Neural cell (in vitro differentiated cells): ENCODE data around the gene DLG4. TPM values are rescaled to one million over a fixed set of nuclear protein-coding genes. Genes with fewer than 3 reads are reported as not detected.

Source experiments
- H2AFZ ChIP-seq: fragments of 200-600, 300-800 bp; sonication (generic), shearing (Covaris generic); 2 replicates; pipeline ENCODE4 v1.6.0; 2014; ENCODE audit warnings: low read depth, mild to moderate bottlenecking, antibody characterized with exemption, low read length, moderate library complexity
- H3F3A ChIP-seq: fragments of 200-600 bp; shearing (Covaris generic); 2 replicates; pipeline ENCODE4 v1.6.1; 2016; ENCODE audit warnings: mild to moderate bottlenecking, moderate library complexity, mixed read lengths, antibody characterized with exemption, low read length; ENCODE audit not compliant: insufficient read depth, poor library complexity, severe bottlenecking
- H3K27ac ChIP-seq: fragments of 200-600, 300-800 bp; sonication (generic), shearing (Covaris generic); 2 replicates; pipeline ENCODE4 v1.5.1; 2014; ENCODE audit warnings: mild to moderate bottlenecking, low read length, moderate library complexity
- H3K27me3 ChIP-seq: fragments of 300-800, 200-600 bp; sonication (generic), shearing (Covaris generic); 2 replicates; pipeline ENCODE4 v1.6.0; 2014; ENCODE audit warnings: mild to moderate bottlenecking, low read depth, low read length, moderate library complexity; ENCODE audit not compliant: insufficient read depth
- H3K36me3 ChIP-seq: fragments of 300-800, 200-600 bp; sonication (generic), shearing (Covaris generic); 2 replicates; pipeline ENCODE4 v1.5.1; 2014; ENCODE audit warnings: mild to moderate bottlenecking, antibody characterized with exemption, low read length, moderate library complexity; ENCODE audit not compliant: insufficient read depth
- H3K4me2 ChIP-seq: fragments of 300-800, 200-600 bp; sonication (generic), shearing (Covaris generic); 2 replicates; pipeline ENCODE4 v1.6.0; 2014; ENCODE audit warnings: mild to moderate bottlenecking, low read length
- H3K4me3 ChIP-seq: fragments of 300-800, 200-600 bp; sonication (generic), shearing (Covaris generic); 2 replicates; pipeline ENCODE4 v1.5.1; 2014; ENCODE audit warnings: mild to moderate bottlenecking, low read length, moderate library complexity
- H3K79me2 ChIP-seq: fragments of 200-600 bp; shearing (Covaris generic); replicated peaks from 2 replicates; pipeline ENCODE4 v1.6.0; 2014; ENCODE audit warnings: mild to moderate bottlenecking, low read length, moderate library complexity; ENCODE audit not compliant: insufficient read depth
- H3K9ac ChIP-seq: fragments of 300-800, 200-600 bp; sonication (generic), shearing (Covaris generic); 2 replicates; pipeline ENCODE4 v1.6.1; 2016; ENCODE audit warnings: mild to moderate bottlenecking, low read length, mixed read lengths
- H3K9me2 ChIP-seq: fragments of 200-600 bp; shearing (Covaris generic); 2 replicates; pipeline ENCODE4 v1.6.1; 2016; ENCODE audit warnings: mild to moderate bottlenecking, low read length, mixed read lengths; ENCODE audit not compliant: insufficient read depth
- H3K9me3 ChIP-seq: fragments of 200-600, 300-800 bp; sonication (generic), shearing (Covaris generic); 2 replicates; pipeline ENCODE4 v1.6.1; 2016; ENCODE audit warnings: mild to moderate bottlenecking, mixed run types, low read length, moderate library complexity, mixed read lengths
- H4K20me1 ChIP-seq: fragments of 200-600 bp; shearing (Covaris generic); 2 replicates; pipeline ENCODE4 v1.6.1; 2016; ENCODE audit warnings: mild to moderate bottlenecking, mixed run types; ENCODE audit not compliant: insufficient read depth
- CTCF ChIP-seq: fragments of 450-650 bp; IDR thresholded peaks from 2 replicates; pipeline ENCODE4 v1.5.1; 2014; ENCODE audit warnings: antibody characterized with exemption, mild to moderate bottlenecking, moderate library complexity; ENCODE audit not compliant: poor library complexity, severe bottlenecking
- EP300 ChIP-seq: fragments of 450-650 bp; conservative IDR thresholded peaks from 2 replicates; pipeline ENCODE4 v1.6.1; 2014; ENCODE audit warnings: antibody characterized with exemption, mild to moderate bottlenecking, moderate library complexity; ENCODE audit not compliant: poor library complexity, severe bottlenecking
- EZH2 ChIP-seq: fragments of 200-600, 300-800 bp; shearing (Covaris generic), sonication (generic); IDR thresholded peaks from 2 replicates; pipeline ENCODE4 v1.6.1; 2014; ENCODE audit warnings: antibody characterized with exemption, low read length, borderline replicate concordance, mild to moderate bottlenecking; ENCODE audit not compliant: insufficient read depth, poor library complexity, severe bottlenecking
- MXI1 ChIP-seq: fragments of 450-650 bp; conservative IDR thresholded peaks from 2 replicates; pipeline ENCODE4 v1.6.1; 2014; ENCODE audit warnings: antibody characterized with exemption, mild to moderate bottlenecking; ENCODE audit not compliant: poor library complexity, severe bottlenecking
- POLR2AphosphoS5 ChIP-seq: IDR thresholded peaks from 2 replicates; pipeline ENCODE4 v1.6.1; 2012
- RAD21 ChIP-seq: fragments of 450-650 bp; conservative IDR thresholded peaks from 2 replicates; pipeline ENCODE4 v1.6.1; 2014; ENCODE audit warnings: antibody characterized with exemption, mild to moderate bottlenecking, moderate library complexity
- REST ChIP-seq: IDR thresholded peaks from 2 replicates; pipeline ENCODE4 v1.6.1; 2012; ENCODE audit warnings: borderline replicate concordance
- SMC3 ChIP-seq: fragments of 450-650 bp; conservative IDR thresholded peaks from 2 replicates; pipeline ENCODE4 v1.6.1; 2014; ENCODE audit warnings: antibody characterized with exemption, mild to moderate bottlenecking, moderate library complexity; ENCODE audit not compliant: poor library complexity
- TAF1 ChIP-seq: IDR thresholded peaks from 2 replicates; pipeline ENCODE4 v1.6.1; 2012; ENCODE audit warnings: low read depth
- polyA plus RNA-seq: library from polyadenylated mRNA; depleted of rRNA; stranded (reverse); fragments of >200 nt; gene quantifications from 2 replicates; pipeline ENCODE4 v1.2.3, GENCODE V29; 2014

DLG4 gene
- polyA plus RNA-seq, 1 donor from 2014 or later = 126 TPM

- no peaks in the 10 kb centered on the region for H4K20me1 ChIP-seq
- H3K27ac ChIP-seq = no peak overlapping the region
- H3K27me3 ChIP-seq = no peaks in the 10 kb centered on the region
- no peak overlapping the region for H2AFZ ChIP-seq
- no peaks in the 10 kb centered on the region for H3F3A ChIP-seq
- TF ChIP-seq POLR2AphosphoS5 (no peak), SMC3 (no peak), REST (no peak), EZH2 (no peak), TAF1 (no peak), CTCF (no peak), RAD21 (no peak), MXI1 (no peak), EP300 (no peak)
- H3K9me2 ChIP-seq = no peaks in the 10 kb centered on the region
- peak overlapping the region; percentile 91 for H3K4me2 ChIP-seq
- H3K79me2 ChIP-seq = peaks cover 5% of the 10 kb centered on the region
- no peaks in the 10 kb centered on the region for H3K9me3 ChIP-seq
- H3K4me3 ChIP-seq = peak overlapping the region; percentile 82
- no peaks in the 10 kb centered on the region for H3K36me3 ChIP-seq
- H3K9ac ChIP-seq = peak overlapping the region; percentile 95
Measured at GRCh38 chr17:7175330-7175733, 44.3 kb downstream of the DLG4 start.

DNA sequence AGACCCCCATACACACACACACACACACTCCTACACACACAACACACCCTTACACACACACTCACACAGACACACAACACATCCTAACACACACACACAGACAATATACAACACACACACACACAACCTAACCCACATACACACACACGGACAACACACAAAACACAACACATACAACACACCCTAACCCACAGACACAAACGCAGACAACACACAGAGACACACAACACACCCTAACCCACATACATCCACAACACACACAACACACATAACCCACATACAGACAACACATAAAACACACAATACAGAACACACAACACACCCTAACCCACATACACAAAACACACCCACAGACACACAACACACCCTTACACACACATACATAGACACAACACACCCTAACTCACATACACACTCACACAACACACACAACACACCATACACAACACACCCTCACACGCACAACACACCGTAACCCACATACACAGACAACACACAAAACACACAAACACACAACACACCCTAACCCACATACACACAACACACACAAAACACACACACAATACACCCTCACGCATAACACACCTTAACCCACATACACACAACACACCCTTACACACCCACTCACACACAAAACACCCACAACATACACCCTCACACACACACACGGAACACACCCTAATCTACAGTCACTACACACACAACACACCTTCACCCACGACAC, 44.9 kb downstream of the DLG4 start:
- H3K9ac ChIP-seq = no peak overlapping the region
- no peaks in the 10 kb centered on the region for H4K20me1 ChIP-seq
- no peaks in the 10 kb centered on the region for H3K9me3 ChIP-seq
- no peaks in the 10 kb centered on the region for H3K27me3 ChIP-seq
- H3K4me3 ChIP-seq = peak overlapping the region; percentile 82
- no peaks in the 10 kb centered on the region for H3F3A ChIP-seq
- peak overlapping the region; percentile 91 for H3K4me2 ChIP-seq
- no peaks in the 10 kb centered on the region for H3K36me3 ChIP-seq
- no peaks in the 10 kb centered on the region for H3K9me2 ChIP-seq
- TF ChIP-seq EP300 (no peak), CTCF (no peak), REST (no peak), SMC3 (no peak), RAD21 (no peak), POLR2AphosphoS5 (no peak)
- no peak overlapping the region for H2AFZ ChIP-seq
- peaks cover 5% of the 10 kb centered on the region for H3K79me2 ChIP-seq
- no peak overlapping the region for H3K27ac ChIP-seq
